Mononuclear cell (primary cell): ENCODE data around the gene SLC26A1. TPM values are rescaled to one million over a fixed set of nuclear protein-coding genes. Genes with fewer than 3 reads are reported as not detected.

Source experiments
- H3K27me3 ChIP-seq: 2 replicates; pipeline ENCODE4 v1.6.0; 2011; ENCODE audit warnings: low read length, control low read depth; ENCODE audit not compliant: insufficient read depth
- H3K4me1 ChIP-seq: 2 replicates; pipeline ENCODE4 v1.5.1; 2011; ENCODE audit warnings: mild to moderate bottlenecking, low read length, control low read depth; ENCODE audit not compliant: insufficient read depth
- H3K4me3 ChIP-seq: 2 replicates; pipeline ENCODE4 v1.5.1; 2011; ENCODE audit warnings: mild to moderate bottlenecking, low read length, moderate library complexity
- H3K9me3 ChIP-seq: 2 replicates; pipeline ENCODE4 v1.5.1; 2011; ENCODE audit warnings: low read depth, mild to moderate bottlenecking, control low read depth, low read length
- total RNA-seq: library from RNA; depleted of rRNA; stranded (reverse); fragments of >200 nt; gene quantifications from one replicate; pipeline ENCODE4 v1.2.3, GENCODE V29; 2012

Gene SLC26A1
- total RNA-seq, 1 donor: 0.10 TPM

GRCh38 chr4:972651-973424 is 20.4 kb downstream of the SLC26A1 start:
- peaks cover 44% of the 10 kb centered on the region for H3K4me1 ChIP-seq
- peak overlapping the region; percentile 58 for H3K4me3 ChIP-seq
- H3K9me3 ChIP-seq: no peaks in the 10 kb centered on the region
- H3K27me3 ChIP-seq: no peaks in the 10 kb centered on the region

DNA sequence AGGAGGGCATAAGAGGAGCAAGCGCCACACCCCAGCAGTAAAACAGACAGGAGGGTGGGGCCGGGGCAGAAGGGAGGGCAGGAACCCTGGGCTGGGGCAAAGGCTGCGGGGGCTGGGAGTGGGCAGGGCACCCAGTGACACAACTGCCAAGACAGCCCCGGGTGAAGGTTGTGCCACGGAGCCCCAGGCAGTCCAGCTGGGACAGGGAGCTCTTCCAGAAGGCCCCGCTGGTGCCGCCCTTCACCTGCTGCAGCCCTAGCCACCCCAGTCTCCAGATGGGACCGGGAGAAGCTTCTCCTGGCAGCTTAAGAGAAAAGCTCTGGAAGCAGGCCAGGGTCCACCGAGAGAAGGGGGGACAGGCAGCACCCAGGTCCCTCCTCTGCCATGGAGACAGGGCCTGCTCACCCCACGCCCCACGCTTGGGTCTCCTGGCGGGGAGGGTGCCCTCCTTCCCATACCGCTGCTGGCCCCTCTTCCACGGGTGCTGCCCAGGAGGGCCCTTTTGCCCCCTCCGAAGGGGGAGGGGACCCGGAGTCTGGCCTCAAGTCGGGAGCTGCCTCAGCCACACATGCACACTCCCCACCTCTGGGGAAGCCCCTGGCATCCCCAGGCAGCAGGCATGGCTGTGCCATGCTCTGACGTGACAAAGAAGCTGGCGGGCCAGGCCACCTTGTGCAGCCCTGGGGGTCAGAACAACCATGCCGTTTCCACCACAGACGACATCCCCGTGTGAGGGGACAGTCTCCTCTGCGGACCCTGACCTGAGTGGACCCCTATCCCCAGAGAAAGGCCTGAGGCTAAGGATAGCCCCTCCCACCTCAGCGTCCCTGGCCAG is 21.3 kb downstream of the SLC26A1 start:
- Histone ChIP-seq H3K4me3 (no peak overlapping the region), H3K4me1 (peaks cover 44% of the 10 kb centered on the region)

GRCh38 chr4:970854-971520 is 22.2 kb downstream of the SLC26A1 start:
- no peak overlapping the region for H3K4me3 ChIP-seq
- H3K4me1 ChIP-seq: peaks cover 44% of the 10 kb centered on the region

More for the DNA sequence above, 21.3 kb downstream of the SLC26A1 start:
- no peaks in the 10 kb centered on the region for H3K9me3 ChIP-seq
- H3K27me3 ChIP-seq: no peaks in the 10 kb centered on the region

DNA sequence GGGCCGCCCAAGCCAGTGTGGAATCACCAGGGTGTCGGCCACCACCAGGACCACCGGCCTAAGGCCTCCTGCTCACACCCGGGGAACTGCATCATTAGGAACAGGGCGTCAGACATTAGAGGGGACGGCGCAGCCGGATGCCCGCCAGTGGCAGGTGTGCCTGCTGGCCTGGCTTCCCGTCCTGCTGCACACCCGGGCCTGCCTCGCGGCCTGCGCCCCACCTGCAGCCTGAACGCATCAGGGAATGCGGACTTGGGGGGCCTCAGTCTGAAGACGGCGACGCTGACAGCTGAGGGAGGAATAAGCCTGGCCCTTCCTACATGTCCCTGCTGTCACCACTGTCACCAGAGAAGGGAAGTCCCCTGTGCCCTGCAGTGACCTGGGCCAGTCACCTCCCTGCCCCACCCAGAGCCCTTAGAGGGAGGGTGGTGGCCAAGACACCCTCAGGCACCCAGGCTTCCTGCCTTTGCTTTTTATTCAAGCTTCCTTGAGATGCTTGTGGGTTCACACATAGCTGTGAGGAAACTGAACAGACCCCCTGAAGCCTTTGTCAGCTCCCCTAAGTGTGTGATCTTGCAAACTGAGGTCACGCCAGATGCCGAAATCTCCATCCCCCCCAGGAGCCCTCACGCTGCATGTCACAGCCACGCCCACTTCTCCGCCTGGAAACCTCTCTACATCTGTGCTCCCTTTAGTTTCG is 23.0 kb downstream of the SLC26A1 start:
- Histone ChIP-seq H3K4me1 (peaks cover 44% of the 10 kb centered on the region), H3K27me3 (no peaks in the 10 kb centered on the region), H3K9me3 (no peaks in the 10 kb centered on the region), H3K4me3 (no peak overlapping the region)

More at GRCh38 chr4:970854-971520, 22.2 kb downstream of the SLC26A1 start:
- Histone ChIP-seq H3K9me3 (no peaks in the 10 kb centered on the region), H3K27me3 (no peaks in the 10 kb centered on the region)

- Histone ChIP-seq H3K4me3 (no peak overlapping the region), H3K9me3 (no peaks in the 10 kb centered on the region), H3K27me3 (no peaks in the 10 kb centered on the region), H3K4me1 (peaks cover 39% of the 10 kb centered on the region)
Observed at GRCh38 chr4:968621-969394, 24.4 kb downstream of the SLC26A1 start.

GRCh38 chr4:968221-968620 is 25.0 kb downstream of the SLC26A1 start:
- Histone ChIP-seq H3K4me3 (no peak overlapping the region), H3K9me3 (no peaks in the 10 kb centered on the region), H3K4me1 (peaks cover 37% of the 10 kb centered on the region), H3K27me3 (no peaks in the 10 kb centered on the region)

DNA sequence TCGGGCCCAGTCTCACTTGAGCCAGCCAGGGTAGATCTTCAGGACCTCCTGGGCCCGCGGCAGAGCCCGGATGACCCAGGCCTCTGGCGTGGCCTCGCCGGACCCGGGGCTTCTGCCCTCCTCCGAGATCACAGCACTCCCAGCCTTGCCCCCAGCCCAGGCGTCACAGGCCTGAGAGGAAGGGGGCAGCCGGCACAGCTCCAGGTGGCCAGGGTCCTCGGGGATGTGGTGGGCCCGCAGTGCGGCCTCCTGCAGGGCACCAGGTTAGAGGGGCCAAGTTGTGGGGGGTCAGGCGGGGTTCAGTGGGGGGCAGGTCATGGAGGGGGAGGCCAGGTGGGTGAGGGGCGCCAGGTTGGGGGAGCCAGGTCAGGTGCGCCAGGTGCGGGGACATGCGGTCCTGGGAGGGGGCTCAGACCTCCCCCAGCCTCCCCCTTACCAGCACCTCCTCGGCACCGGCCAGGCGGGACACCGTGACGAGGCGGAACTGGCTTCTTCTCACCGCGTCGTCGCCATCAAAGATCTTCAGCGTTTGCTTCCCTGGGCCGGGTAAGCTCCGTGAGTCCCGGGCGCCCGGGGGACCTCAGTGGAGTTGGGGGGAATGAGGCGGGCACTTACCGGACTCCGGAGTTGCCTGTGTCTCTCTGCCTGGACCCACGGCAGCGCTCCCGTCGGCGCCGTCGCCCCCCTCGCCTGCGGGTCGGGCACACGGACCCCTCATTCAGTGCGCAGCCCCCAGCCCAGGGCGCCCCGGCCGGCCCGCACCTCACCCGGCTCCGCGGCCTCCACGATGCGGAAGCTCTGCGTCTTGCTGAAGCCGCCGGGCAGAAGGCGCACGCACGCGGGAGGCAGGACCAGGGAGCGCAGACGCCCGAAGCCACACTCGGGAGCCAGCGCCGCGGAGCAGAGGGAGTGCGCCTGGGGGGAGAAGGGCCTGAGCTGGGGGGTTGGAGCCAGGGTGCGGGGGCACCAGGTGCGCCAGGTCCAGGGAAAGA is 25.8 kb downstream of the SLC26A1 start:
- Histone ChIP-seq H3K27me3 (no peaks in the 10 kb centered on the region), H3K4me3 (no peak overlapping the region), H3K9me3 (no peaks in the 10 kb centered on the region), H3K4me1 (peaks cover 32% of the 10 kb centered on the region)

DNA sequence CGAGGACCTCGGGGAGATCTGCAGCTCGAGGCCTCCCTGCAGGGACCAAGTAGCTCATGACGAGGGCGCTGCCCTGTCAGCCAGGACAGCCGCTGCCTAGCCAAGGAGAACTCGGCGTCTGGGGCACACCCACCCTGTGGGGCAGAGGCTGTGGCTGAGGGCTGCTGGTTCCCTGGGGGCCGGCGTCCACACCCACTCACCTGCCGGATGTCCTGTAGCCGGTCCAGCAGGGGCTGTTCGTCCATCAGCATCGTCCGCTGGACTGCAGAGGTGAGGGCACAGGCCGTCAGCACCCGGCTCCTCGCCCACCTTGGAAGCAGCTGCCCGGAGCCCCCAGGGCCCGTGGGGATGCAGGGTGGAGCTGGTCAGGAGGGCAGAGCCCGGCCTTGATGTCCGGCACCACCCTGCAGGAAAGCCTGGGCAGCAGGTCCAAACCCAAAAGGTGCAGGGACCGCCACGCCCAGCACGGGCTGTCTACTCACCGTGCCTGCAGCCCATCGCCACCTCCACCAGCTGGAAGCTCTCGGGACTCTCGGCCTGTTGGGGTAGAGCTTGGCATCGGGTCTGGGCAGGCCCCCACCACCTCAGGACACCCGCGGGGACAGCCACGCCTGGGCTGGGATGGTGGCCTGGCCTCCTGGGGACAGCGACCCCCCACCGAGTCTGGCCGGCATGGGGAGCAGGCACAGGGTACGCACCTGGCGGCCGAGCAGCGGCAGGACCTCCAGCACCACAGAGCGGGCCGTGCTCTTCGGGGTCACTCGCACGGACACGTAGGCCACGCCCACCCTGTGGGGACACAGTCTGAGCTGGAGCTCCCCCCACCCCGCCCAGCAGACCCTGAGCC is 26.7 kb downstream of the SLC26A1 start:
- Histone ChIP-seq H3K9me3 (no peaks in the 10 kb centered on the region), H3K4me3 (no peak overlapping the region), H3K27me3 (no peaks in the 10 kb centered on the region), H3K4me1 (peaks cover 23% of the 10 kb centered on the region)

DNA sequence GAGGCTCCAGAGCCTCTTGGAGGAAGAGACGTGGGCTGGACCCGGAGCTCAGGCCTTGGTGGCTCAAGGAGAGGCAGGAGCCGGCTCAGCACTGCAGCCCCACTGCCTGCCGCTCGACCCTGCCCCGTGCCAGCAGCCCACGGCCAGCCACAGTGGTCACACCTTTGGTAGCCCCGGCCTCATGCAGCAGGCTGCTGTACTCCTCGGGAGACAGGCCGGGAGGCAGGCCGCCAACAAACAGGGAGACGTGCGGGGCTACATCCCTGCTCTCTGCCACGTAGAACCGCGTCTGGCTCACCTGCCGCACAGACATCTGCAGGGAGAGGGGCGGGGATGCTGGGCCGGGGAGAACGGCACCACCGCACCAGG is 27.5 kb downstream of the SLC26A1 start:
- H3K9me3 ChIP-seq: no peaks in the 10 kb centered on the region
- H3K4me1 ChIP-seq: peaks cover 16% of the 10 kb centered on the region
- no peak overlapping the region for H3K4me3 ChIP-seq
- H3K27me3 ChIP-seq: no peaks in the 10 kb centered on the region

GRCh38 chr4:965048-965765 is 28.0 kb downstream of the SLC26A1 start:
- no peak overlapping the region for H3K4me3 ChIP-seq
- H3K9me3 ChIP-seq: no peaks in the 10 kb centered on the region
- H3K27me3 ChIP-seq: no peaks in the 10 kb centered on the region
- H3K4me1 ChIP-seq: peaks cover 10% of the 10 kb centered on the region

GRCh38 chr4:964346-965025 is 28.7 kb downstream of the SLC26A1 start:
- Histone ChIP-seq H3K4me3 (no peak overlapping the region), H3K9me3 (no peaks in the 10 kb centered on the region), H3K27me3 (no peaks in the 10 kb centered on the region), H3K4me1 (peaks cover 5% of the 10 kb centered on the region)
